Gastrocnemius medialis (tissue), 4 donors: ENCODE data around the gene CMTR1. TPM values are rescaled to one million over a fixed set of nuclear protein-coding genes. Genes with fewer than 3 reads are reported as not detected.

Experiments used
- ATAC-seq, 2 donors: fragments of 150-250 bp; one replicate each; pipeline ENCODE4 v1.9.1; 2016
- DNase-seq, 2 donors: peaks; one replicate each; pipeline ENCODE4 v3.0.0-alpha.2; 2019
- H3K27ac ChIP-seq, 4 donors: fragments of 200-600 bp; sonication (generic); 1 replicate in 1 of 4; 2 replicates in 3 of 4; pipeline ENCODE4 v1.5.1; 2016 to 2018; ENCODE audit warnings: mild to moderate bottlenecking in 2 of 4, moderate library complexity in 1 of 4
- H3K27me3 ChIP-seq, 3 donors: fragments of 200-600 bp; sonication (generic) in 2 of 3; 1 replicate in 1 of 3; 2 replicates in 2 of 3; pipeline versions ENCODE4 v1.5.1 to v1.6.0; 2016 to 2019; ENCODE audit warnings: mild to moderate bottlenecking in 1 of 3, moderate library complexity in 1 of 3
- H3K36me3 ChIP-seq, 2 donors: fragments of 200-600 bp; sonication (generic) in 1 of 2; one replicate each; pipeline ENCODE4 v1.5.1; 2017 to 2018
- H3K4me1 ChIP-seq, 2 donors: fragments of 200-600 bp; sonication (generic) in 1 of 2; one replicate each; pipeline ENCODE4 v1.5.1; 2016 to 2017; ENCODE audit warnings: mild to moderate bottlenecking in 2 of 2
- H3K4me3 ChIP-seq, 4 donors: fragments of 200-600 bp; sonication (generic) in 3 of 4; 1 replicate in 1 of 4; 2 replicates in 3 of 4; pipeline ENCODE4 v1.5.1; 2016 to 2019; ENCODE audit warnings: mild to moderate bottlenecking in 2 of 4
- H3K9me3 ChIP-seq, 3 donors: fragments of 200-600 bp; sonication (generic) in 2 of 3; 1 replicate in 1 of 3; 2 replicates in 2 of 3; pipeline ENCODE4 v1.5.1; 2016 to 2019
- POLR2A ChIP-seq, 2 donors: fragments of 450-650 bp; IDR thresholded peaks; one replicate each; pipeline ENCODE4 v1.6.1; 2017; ENCODE audit warnings: antibody characterized with exemption in 2 of 2, mild to moderate bottlenecking in 2 of 2, moderate library complexity in 2 of 2
- in situ Hi-C, 4 donors: fragments of 200-750 bp; cut with MboI; loops; one replicate each; pipeline versions ENCODE4 v1.15.0 to v1.8.0; 2017; ENCODE audit warnings: low sequenced_read_pairs in 4 of 4
- intact Hi-C: fragments of 100-400 bp; cut with DNase I; formaldehyde crosslinking; loops from one replicate; pipeline ENCODE4 v1.15.1; 2023; ENCODE audit warnings: low total_unique reads
- total RNA-seq, 4 donors: library from RNA; depleted of rRNA; stranded (reverse); fragments of >200 nt; gene quantifications; one replicate each; pipeline versions ENCODE4 v1.1.0 to v1.2.3, GENCODE V29; 2016
- TF ChIP-seq, protein P1 (sequence below), 5 experiments: fragments of 450-650 bp in 3 of 5; fragments of 200-600 bp in 2 of 5; sonication (generic) in 2 of 5; IDR thresholded peaks in 4 of 5; conservative IDR thresholded peaks in 1 of 5; 1 replicate in 4 of 5; 2 replicates in 1 of 5; pipeline ENCODE4 v1.5.1; 2016 to 2019; ENCODE audit warnings: antibody characterized with exemption in 5 of 5, mild to moderate bottlenecking in 3 of 5, moderate library complexity in 3 of 5

CMTR1 gene
- total RNA-seq, 4 donors from 2014 or later, result 18.2 to 34.6 (median 25.4) TPM

DNA sequence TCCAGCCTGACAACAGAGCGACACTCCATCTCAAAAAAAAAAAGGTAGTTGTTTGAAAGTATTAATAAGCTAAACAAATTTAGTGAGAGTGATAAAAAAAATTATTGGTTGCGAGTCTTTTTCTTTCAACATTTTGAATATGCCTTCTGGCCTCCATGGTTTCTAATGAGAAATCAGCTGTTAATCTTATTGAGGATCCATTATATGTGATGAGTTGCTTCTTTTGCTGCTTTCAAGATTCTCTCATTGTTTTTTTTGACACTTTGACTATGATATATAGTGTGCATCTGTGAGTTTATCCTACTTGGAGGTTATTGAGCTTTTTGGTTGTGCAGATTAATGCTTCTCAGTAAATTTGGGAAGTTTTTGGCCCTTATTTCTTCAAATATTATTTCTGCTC is 15.6 kb upstream of the CMTR1 start:
- no peaks in the 10 kb centered on the region for H3K9me3 ChIP-seq
- no peaks in the 10 kb centered on the region for H3K27me3 ChIP-seq
- in situ Hi-C loops (no loop called here), intact Hi-C loops (no loop called here)
- ATAC-seq (no peak), DNase-seq (no peak)
- no peak overlapping the region for H3K27ac ChIP-seq
- no peaks in the 10 kb centered on the region for H3K4me1 ChIP-seq
- H3K4me3 ChIP-seq, result no peak overlapping the region
- H3K36me3 ChIP-seq, result no peaks in the 10 kb centered on the region
- no peak for TF ChIP-seq POLR2A (IDR thresholded peaks at IDR 0.05)
- TF ChIP-seq, protein P1, sequence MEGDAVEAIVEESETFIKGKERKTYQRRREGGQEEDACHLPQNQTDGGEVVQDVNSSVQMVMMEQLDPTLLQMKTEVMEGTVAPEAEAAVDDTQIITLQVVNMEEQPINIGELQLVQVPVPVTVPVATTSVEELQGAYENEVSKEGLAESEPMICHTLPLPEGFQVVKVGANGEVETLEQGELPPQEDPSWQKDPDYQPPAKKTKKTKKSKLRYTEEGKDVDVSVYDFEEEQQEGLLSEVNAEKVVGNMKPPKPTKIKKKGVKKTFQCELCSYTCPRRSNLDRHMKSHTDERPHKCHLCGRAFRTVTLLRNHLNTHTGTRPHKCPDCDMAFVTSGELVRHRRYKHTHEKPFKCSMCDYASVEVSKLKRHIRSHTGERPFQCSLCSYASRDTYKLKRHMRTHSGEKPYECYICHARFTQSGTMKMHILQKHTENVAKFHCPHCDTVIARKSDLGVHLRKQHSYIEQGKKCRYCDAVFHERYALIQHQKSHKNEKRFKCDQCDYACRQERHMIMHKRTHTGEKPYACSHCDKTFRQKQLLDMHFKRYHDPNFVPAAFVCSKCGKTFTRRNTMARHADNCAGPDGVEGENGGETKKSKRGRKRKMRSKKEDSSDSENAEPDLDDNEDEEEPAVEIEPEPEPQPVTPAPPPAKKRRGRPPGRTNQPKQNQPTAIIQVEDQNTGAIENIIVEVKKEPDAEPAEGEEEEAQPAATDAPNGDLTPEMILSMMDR (IDR thresholded peaks at IDR 0.05 in 4 of 5, conservative IDR thresholded peaks at IDR 0.05 in 1 of 5), result no peak

DNA sequence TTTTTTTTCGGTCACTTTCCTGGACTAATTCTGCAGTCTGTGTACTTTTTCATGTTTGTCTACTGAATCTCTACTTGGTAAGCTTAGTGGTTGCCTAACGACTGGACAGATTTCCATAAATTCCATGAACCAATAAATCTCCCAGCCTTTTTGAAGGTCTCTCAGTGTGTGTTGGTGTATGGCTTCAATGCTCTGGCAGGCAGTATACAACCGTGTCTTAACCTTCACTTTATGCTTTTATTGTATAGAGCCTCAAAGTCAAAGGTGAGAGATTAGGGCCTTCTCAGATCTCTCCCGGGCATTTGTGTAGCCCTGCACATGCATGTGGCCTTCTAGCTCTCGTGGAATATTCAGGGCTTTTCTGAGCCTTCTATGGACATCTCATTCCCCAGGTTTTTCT is 14.3 kb upstream of the CMTR1 start:
- TF ChIP-seq, protein P1 (IDR thresholded peaks at IDR 0.05 in 4 of 5, conservative IDR thresholded peaks at IDR 0.05 in 1 of 5), result no peak
- no peak for TF ChIP-seq POLR2A (IDR thresholded peaks at IDR 0.05)

DNA sequence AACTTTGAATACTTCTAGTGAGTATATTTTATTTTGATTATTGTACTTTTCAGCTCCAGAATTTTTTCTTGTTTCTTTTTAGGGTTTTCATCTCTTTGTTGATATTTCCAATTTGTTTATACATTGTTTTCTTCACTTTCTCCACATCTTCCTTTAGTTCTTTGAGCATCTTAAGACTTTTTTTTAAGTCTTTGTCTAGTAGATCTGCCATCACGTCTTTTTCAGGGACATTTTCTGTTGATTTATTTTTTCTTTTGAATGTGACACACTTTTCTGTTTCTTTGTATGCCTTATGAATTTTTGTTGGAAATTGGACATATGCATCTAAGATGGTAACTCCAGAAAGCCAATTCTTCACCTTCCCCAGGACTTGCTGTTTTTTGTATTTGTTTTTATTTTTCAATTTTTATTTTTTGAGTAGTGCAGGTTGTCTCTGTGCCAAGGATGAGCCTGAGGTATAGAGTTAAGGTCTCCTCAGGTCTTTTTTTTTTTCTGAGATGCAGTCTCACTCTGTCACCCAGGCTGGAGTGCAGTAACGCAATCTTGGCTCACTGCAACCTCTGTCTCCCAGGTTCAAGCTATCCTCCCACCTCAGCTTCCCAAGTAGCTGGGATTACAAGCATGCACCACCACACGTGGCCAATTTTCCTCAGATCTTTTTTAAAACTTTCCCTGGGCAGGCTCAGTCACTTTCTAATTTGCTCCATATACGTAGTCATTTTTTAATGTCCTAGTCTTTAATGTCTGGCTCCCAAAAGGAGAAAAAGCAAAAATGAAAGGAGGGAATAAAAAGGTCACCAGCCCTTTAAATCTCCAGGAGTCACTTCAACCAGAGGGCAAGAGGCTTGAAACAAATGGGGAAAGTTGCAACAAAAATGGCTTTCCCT is 6.7 kb upstream of the CMTR1 start:
- in situ Hi-C loops (no loop called here), intact Hi-C loops (no loop called here)
- TF ChIP-seq, protein P1 (IDR thresholded peaks at IDR 0.05 in 4 of 5, conservative IDR thresholded peaks at IDR 0.05 in 1 of 5), result no peak
- TF ChIP-seq POLR2A (IDR thresholded peaks at IDR 0.05), result no peak
- Histone ChIP-seq H3K9me3 (no peaks in the 10 kb centered on the region), H3K27ac (no peak overlapping the region), H3K36me3 (no peaks in the 10 kb centered on the region), H3K4me3 (no peak overlapping the region), H3K4me1 (no peaks in the 10 kb centered on the region), H3K27me3 (no peaks in the 10 kb centered on the region)
- no peak for ATAC-seq
- DNase-seq, result no peak

More for the DNA sequence above, 14.3 kb upstream of the CMTR1 start:
- in situ Hi-C loops (no loop called here), intact Hi-C loops (no loop called here)
- no peaks in the 10 kb centered on the region for H3K27me3 ChIP-seq
- H3K27ac ChIP-seq, result no peak overlapping the region
- H3K36me3 ChIP-seq, result no peaks in the 10 kb centered on the region
- no peak for DNase-seq
- H3K4me3 ChIP-seq, result no peak overlapping the region
- ATAC-seq, result no peak
- H3K4me1 ChIP-seq, result no peaks in the 10 kb centered on the region
- H3K9me3 ChIP-seq, result no peaks in the 10 kb centered on the region

DNA sequence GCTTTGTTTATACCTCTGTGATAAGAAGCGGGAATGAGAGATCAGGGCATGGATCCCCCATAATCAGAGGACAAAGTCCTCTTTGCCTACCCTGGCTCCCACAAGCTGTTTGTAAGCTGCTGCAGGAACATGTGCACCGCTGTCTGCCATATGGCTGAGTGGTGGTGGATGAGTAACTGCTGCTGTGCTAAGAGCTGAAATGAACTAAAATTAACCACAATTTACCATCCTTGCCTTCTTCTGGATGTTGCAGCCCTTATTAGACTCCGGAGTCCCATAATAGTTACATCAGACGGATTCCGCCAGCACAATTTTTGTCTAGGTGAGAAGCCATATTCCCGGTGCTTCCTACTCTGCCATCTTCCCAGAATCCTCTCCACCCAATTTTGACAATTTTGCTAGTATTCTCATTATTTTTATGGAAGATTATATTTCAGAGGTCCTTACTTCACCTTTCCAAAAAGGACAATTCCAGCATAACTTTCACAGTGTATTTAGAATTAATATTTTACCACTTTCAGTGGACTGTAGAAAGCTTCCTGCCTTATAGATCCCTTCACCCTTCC is 6.0 kb upstream of the CMTR1 start:
- no peak for TF ChIP-seq POLR2A (IDR thresholded peaks at IDR 0.05)
- TF ChIP-seq, protein P1 (IDR thresholded peaks at IDR 0.05 in 4 of 5, conservative IDR thresholded peaks at IDR 0.05 in 1 of 5), result no peak
- in situ Hi-C loops, result no loop called here
- Histone ChIP-seq H3K36me3 (no peaks in the 10 kb centered on the region), H3K9me3 (no peaks in the 10 kb centered on the region), H3K4me1 (no peaks in the 10 kb centered on the region), H3K4me3 (no peak overlapping the region), H3K27ac (no peak overlapping the region), H3K27me3 (no peaks in the 10 kb centered on the region)
- intact Hi-C loops, result no loop called here
- DNase-seq (no peak), ATAC-seq (no peak)
